ENCODE measurements around the gene PTGDR. TPM values are rescaled to one million over a fixed set of nuclear protein-coding genes. Genes with fewer than 3 reads are reported as not detected.

Gene PTGDR
- total and polyA plus RNA-seq, 12 donors = 0.17 to 1.9 (median 0.47) TPM

- ATAC-seq = no peak
- H3K27ac ChIP-seq = no peak overlapping the region
Measured at GRCh38 chr14:52222901-52223300, 44.6 kb upstream of the PTGDR start.

GRCh38 chr14:52227619-52228222 lies 39.8 kb upstream of the PTGDR start:
- TF ChIP-seq CTCF (IDR thresholded peaks at IDR 0.05) = no peak
- H3K27ac ChIP-seq = no peak overlapping the region
- no peaks in the 10 kb centered on the region for H3K4me1 ChIP-seq
- WGBS, 2 donors = 51 to 56% methylated on average over 7 of the region's 7 CpGs
- H3K27me3 ChIP-seq = no peaks in the 10 kb centered on the region
- intact Hi-C loops (cut with DNase I) = no loop called here
- H3K9me3 ChIP-seq = no peaks in the 10 kb centered on the region
- ATAC-seq (no peak), DNase-seq (no peak)
- no peaks in the 10 kb centered on the region for H3K36me3 ChIP-seq
- H3K4me3 ChIP-seq = no peak overlapping the region

More at GRCh38 chr14:52222901-52223300, 44.6 kb upstream of the PTGDR start:
- H3K27me3 ChIP-seq = no peaks in the 10 kb centered on the region
- DNase-seq = no peak
- WGBS, 2 donors = 81 to 85% methylated on average over 9 of the region's 9 CpGs
- TF ChIP-seq CTCF (IDR thresholded peaks at IDR 0.05) = no peak
- peaks cover 0 to 14% (median 0%) of the 10 kb centered on the region in 9 donors for H3K4me1 ChIP-seq
- H3K9me3 ChIP-seq = no peaks in the 10 kb centered on the region
- intact Hi-C loops (cut with DNase I) = no loop called here
- no peak overlapping the region for H3K4me3 ChIP-seq
- H3K36me3 ChIP-seq = no peaks in the 10 kb centered on the region

GRCh38 chr14:52233693-52234092 lies 33.8 kb upstream of the PTGDR start:
- Histone ChIP-seq H3K4me3 (no peak overlapping the region), H3K27ac (no peak overlapping the region), H3K9me3 (no peaks in the 10 kb centered on the region), H3K36me3 (no peaks in the 10 kb centered on the region), H3K4me1 (no peaks in the 10 kb centered on the region), H3K27me3 (peaks cover 0 to 5% (median 0%) of the 10 kb centered on the region in 7 donors)
- no peak for TF ChIP-seq CTCF (IDR thresholded peaks at IDR 0.05)
- intact Hi-C loops (cut with DNase I) = no loop called here
- ATAC-seq (no peak), DNase-seq (no peak)
- 64 to 67% methylated on average over 2 of the region's 2 CpGs for WGBS, 2 donors

- Histone ChIP-seq H3K4me1 (peaks cover 0 to 2% (median 0%) of the 10 kb centered on the region in 9 donors), H3K36me3 (no peaks in the 10 kb centered on the region), H3K27me3 (peaks cover 0 to 5% (median 0%) of the 10 kb centered on the region in 7 donors), H3K27ac (no peak overlapping the region), H3K4me3 (no peak overlapping the region), H3K9me3 (no peaks in the 10 kb centered on the region)
- ATAC-seq (no peak), DNase-seq (no peak)
- TF ChIP-seq CTCF (IDR thresholded peaks at IDR 0.05) = no peak
- 69 to 71% methylated on average over 2 of the region's 2 CpGs for WGBS, 2 donors
- intact Hi-C loops (cut with DNase I) = no loop called here
Measured at GRCh38 chr14:52235434-52235833, 32.1 kb upstream of the PTGDR start.
